HepG2 (cell line): ENCODE results near the gene LYSET. TPM values are rescaled to one million over a fixed set of nuclear protein-coding genes. Genes with fewer than 3 reads are reported as not detected.

Source experiments
- BRF2 ChIP-seq: sonication (generic); formaldehyde crosslinking; IDR thresholded peaks from 2 replicates; pipeline ENCODE4 v1.8.1; 2022; ENCODE audit warnings: mild to moderate bottlenecking, missing genetic modification reagents
- CBFB ChIP-seq: sonication (generic); formaldehyde crosslinking; IDR thresholded peaks from 2 replicates; pipeline ENCODE4 v1.4.0; 2020; ENCODE audit warnings: missing genetic modification reagents
- ETV5 ChIP-seq: IDR thresholded peaks from 2 replicates; pipeline ENCODE4 v1.6.1; 2018; ENCODE audit warnings: missing biosample characterization, missing genetic modification reagents, inconsistent platforms, borderline replicate concordance
- HDAC2 ChIP-seq: sonication (generic); formaldehyde crosslinking; IDR thresholded peaks from 2 replicates; pipeline ENCODE4 v1.4.0; 2020; ENCODE audit warnings: missing genetic modification reagents
- KDM5A ChIP-seq: fragments of 200-600 bp; sonication (generic); IDR thresholded peaks from 2 replicates; pipeline ENCODE4 v1.7.0; 2018; ENCODE audit warnings: antibody characterized with exemption, mild to moderate bottlenecking, low read length, borderline replicate concordance
- MTA3 ChIP-seq: sonication (generic); formaldehyde crosslinking; IDR thresholded peaks from 2 replicates; pipeline ENCODE4 v1.4.0; 2020; ENCODE audit warnings: missing genetic modification reagents
- MTF1 ChIP-seq: sonication (generic); formaldehyde crosslinking; IDR thresholded peaks from 2 replicates; pipeline ENCODE4 v1.5.0; 2020; ENCODE audit warnings: missing genetic modification reagents
- MTF2 ChIP-seq: sonication (generic); formaldehyde crosslinking; IDR thresholded peaks from 2 replicates; pipeline ENCODE4 v1.5.0; 2020; ENCODE audit warnings: missing genetic modification reagents, borderline replicate concordance
- NCOA1 ChIP-seq: sonication (generic); formaldehyde crosslinking; IDR thresholded peaks from 2 replicates; pipeline ENCODE4 v1.9.0; 2021; ENCODE audit warnings: missing genetic modification reagents
- RBAK ChIP-seq: sonication (generic); formaldehyde crosslinking; IDR thresholded peaks from 2 replicates; pipeline ENCODE4 v1.5.1; 2020; ENCODE audit warnings: mild to moderate bottlenecking, missing genetic modification reagents
- RFX1 ChIP-seq: fragments of 450-650 bp; IDR thresholded peaks from 2 replicates; pipeline ENCODE4 v1.6.1; 2017
- ZNF34 ChIP-seq: sonication (generic); formaldehyde crosslinking; IDR thresholded peaks from 2 replicates; pipeline ENCODE4 v1.4.0; 2020; ENCODE audit warnings: mild to moderate bottlenecking, missing genetic modification reagents, borderline replicate concordance
- ZNF367 ChIP-seq: sonication (generic); formaldehyde crosslinking; IDR thresholded peaks from 2 replicates; pipeline ENCODE4 v1.4.0; 2020; ENCODE audit warnings: missing genetic modification reagents, borderline replicate concordance
- ZNF441 ChIP-seq: sonication (generic); formaldehyde crosslinking; IDR thresholded peaks from 2 replicates; pipeline ENCODE4 v1.7.0; 2021; ENCODE audit warnings: missing genetic modification reagents, borderline replicate concordance
- ZNF543 ChIP-seq: sonication (generic); formaldehyde crosslinking; IDR thresholded peaks from 2 replicates; pipeline ENCODE4 v1.4.0; 2020; ENCODE audit warnings: mild to moderate bottlenecking, missing genetic modification reagents
- ZNF713 ChIP-seq: sonication (generic); formaldehyde crosslinking; IDR thresholded peaks from 2 replicates; pipeline ENCODE4 v1.4.0; 2020; ENCODE audit warnings: mild to moderate bottlenecking, missing genetic modification reagents
- ZNF720 ChIP-seq: sonication (generic); formaldehyde crosslinking; IDR thresholded peaks from 2 replicates; pipeline ENCODE4 v1.4.0; 2020; ENCODE audit warnings: missing genetic modification reagents
- polyA plus RNA-seq, 8 experiments: library from polyadenylated mRNA; depleted of rRNA in 3 of 8; stranded (reverse) in 7 of 8; unstranded in 1 of 8; fragments of >200 nt; fragmentation: Illumina TruSeq in 4 of 8; extraction: Trizol in 4 of 8; gene quantifications; 2 replicates each; pipeline versions ENCODE4 v1.2.1 to v1.2.3, GENCODE V29; 2011 to 2016; ENCODE audit warnings: low read depth in 4 of 8, missing spikeins in 1 of 8, mixed read lengths in 1 of 8; ENCODE audit not compliant: insufficient read depth in 1 of 8
- total RNA-seq, 5 experiments: library from RNA; depleted of rRNA; stranded (reverse); fragments of >200 nt; fragmentation: Illumina TruSeq; extraction: Trizol; gene quantifications; 2 replicates each; pipeline ENCODE4 v1.2.3, GENCODE V29; 2016; ENCODE audit warnings: low read depth in 1 of 5
- TF ChIP-seq, protein P1 (sequence below): sonication (generic); formaldehyde crosslinking; IDR thresholded peaks from 2 replicates; pipeline ENCODE4 v1.4.0; 2020; ENCODE audit warnings: missing genetic modification reagents, borderline replicate concordance
- TF ChIP-seq, protein P2 (sequence below): sonication (generic); formaldehyde crosslinking; IDR thresholded peaks from 2 replicates; pipeline ENCODE4 v1.4.0; 2020; ENCODE audit warnings: missing genetic modification reagents
- TF ChIP-seq, protein P3 (sequence below): fragments of 450-650 bp; IDR thresholded peaks from 2 replicates; pipeline ENCODE4 v1.6.1; 2017
- TF ChIP-seq, protein P4 (sequence below): sonication (generic); formaldehyde crosslinking; IDR thresholded peaks from 2 replicates; pipeline ENCODE4 v1.4.0; 2020; ENCODE audit warnings: mild to moderate bottlenecking, low read depth, missing genetic modification reagents

Gene LYSET
- total and polyA plus RNA-seq, 2 of the 13 experiments (the other 11 are each of a cell fraction or from before 2014, with no cell fraction given), result 19.1 to 36.6 TPM

DNA sequence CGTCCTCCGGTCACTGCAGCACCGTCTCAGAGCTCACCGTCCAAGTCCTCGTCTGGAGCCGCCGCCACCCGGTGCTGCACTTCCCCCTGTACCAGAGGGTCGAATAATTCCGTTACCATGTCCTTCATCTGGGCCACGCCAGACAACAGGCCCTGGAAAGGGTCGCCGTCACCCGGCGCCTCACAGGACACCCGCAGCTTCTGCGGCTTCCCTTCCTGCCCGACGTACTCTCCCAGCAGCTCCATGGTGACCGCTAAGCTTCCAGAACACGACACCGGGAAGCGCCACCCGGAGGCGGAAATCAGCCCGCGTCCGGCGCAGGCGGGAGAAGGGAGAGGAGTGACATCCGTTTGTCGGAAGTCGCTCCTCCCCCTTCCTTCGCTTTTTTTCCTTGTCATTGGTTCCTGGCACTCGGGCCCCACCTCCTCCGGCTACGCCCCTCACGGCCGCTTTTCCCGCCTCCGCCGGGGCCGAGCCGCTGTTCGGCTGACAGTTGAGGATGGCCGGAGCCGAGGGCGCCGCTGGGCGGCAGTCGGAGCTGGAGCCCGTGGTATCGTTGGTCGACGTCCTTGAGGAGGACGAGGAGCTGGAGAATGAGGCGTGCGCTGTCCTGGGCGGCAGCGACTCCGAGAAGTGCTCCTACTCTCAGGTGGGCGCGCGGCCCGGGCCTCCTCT, 21.8 kb downstream of the LYSET start, which contains the start of the genes GON7 and UBR7 (continued):
- TF ChIP-seq, protein P1, sequence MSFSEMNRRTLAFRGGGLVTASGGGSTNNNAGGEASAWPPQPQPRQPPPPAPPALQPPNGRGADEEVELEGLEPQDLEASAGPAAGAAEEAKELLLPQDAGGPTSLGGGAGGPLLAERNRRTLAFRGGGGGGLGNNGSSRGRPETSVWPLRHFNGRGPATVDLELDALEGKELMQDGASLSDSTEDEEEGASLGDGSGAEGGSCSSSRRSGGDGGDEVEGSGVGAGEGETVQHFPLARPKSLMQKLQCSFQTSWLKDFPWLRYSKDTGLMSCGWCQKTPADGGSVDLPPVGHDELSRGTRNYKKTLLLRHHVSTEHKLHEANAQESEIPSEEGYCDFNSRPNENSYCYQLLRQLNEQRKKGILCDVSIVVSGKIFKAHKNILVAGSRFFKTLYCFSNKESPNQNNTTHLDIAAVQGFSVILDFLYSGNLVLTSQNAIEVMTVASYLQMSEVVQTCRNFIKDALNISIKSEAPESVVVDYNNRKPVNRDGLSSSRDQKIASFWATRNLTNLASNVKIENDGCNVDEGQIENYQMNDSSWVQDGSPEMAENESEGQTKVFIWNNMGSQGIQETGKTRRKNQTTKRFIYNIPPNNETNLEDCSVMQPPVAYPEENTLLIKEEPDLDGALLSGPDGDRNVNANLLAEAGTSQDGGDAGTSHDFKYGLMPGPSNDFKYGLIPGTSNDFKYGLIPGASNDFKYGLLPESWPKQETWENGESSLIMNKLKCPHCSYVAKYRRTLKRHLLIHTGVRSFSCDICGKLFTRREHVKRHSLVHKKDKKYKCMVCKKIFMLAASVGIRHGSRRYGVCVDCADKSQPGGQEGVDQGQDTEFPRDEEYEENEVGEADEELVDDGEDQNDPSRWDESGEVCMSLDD (CRISPR knock-in tag), result 0 out of 2 replicates have a peak, but pooled peaks have one; percentile 28
- TF ChIP-seq, protein P2, sequence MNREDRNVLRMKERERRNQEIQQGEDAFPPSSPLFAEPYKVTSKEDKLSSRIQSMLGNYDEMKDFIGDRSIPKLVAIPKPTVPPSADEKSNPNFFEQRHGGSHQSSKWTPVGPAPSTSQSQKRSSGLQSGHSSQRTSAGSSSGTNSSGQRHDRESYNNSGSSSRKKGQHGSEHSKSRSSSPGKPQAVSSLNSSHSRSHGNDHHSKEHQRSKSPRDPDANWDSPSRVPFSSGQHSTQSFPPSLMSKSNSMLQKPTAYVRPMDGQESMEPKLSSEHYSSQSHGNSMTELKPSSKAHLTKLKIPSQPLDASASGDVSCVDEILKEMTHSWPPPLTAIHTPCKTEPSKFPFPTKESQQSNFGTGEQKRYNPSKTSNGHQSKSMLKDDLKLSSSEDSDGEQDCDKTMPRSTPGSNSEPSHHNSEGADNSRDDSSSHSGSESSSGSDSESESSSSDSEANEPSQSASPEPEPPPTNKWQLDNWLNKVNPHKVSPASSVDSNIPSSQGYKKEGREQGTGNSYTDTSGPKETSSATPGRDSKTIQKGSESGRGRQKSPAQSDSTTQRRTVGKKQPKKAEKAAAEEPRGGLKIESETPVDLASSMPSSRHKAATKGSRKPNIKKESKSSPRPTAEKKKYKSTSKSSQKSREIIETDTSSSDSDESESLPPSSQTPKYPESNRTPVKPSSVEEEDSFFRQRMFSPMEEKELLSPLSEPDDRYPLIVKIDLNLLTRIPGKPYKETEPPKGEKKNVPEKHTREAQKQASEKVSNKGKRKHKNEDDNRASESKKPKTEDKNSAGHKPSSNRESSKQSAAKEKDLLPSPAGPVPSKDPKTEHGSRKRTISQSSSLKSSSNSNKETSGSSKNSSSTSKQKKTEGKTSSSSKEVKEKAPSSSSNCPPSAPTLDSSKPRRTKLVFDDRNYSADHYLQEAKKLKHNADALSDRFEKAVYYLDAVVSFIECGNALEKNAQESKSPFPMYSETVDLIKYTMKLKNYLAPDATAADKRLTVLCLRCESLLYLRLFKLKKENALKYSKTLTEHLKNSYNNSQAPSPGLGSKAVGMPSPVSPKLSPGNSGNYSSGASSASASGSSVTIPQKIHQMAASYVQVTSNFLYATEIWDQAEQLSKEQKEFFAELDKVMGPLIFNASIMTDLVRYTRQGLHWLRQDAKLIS, result no peak
- TF ChIP-seq NCOA1 (CRISPR knock-in tag) (no peak), ETV5 (CRISPR knock-in tag) (peak; percentile 91), ZNF441 (CRISPR knock-in tag) (peak; percentile 22; the same call in 1 of the 2 replicates), RBAK (CRISPR knock-in tag) (no peak), ZNF367 (CRISPR knock-in tag) (no peak), ZNF34 (no peak), KDM5A (no peak; the same call in 1 of the 2 replicates), MTA3 (CRISPR knock-in tag) (no peak), HDAC2 (peak; percentile 70), ZNF713 (no peak), ZNF543 (peak; percentile 71; the same call in 1 of the 2 replicates), CBFB (peak; percentile 87), MTF2 (CRISPR knock-in tag) (no peak), RFX1 (peak; percentile 70; the same call in 1 of the 2 replicates), BRF2 (CRISPR knock-in tag) (0 out of 2 replicates have a peak, but pooled peaks have one; percentile 44), ZNF720 (CRISPR knock-in tag) (no peak), MTF1 (no peak)
- TF ChIP-seq, protein P3, sequence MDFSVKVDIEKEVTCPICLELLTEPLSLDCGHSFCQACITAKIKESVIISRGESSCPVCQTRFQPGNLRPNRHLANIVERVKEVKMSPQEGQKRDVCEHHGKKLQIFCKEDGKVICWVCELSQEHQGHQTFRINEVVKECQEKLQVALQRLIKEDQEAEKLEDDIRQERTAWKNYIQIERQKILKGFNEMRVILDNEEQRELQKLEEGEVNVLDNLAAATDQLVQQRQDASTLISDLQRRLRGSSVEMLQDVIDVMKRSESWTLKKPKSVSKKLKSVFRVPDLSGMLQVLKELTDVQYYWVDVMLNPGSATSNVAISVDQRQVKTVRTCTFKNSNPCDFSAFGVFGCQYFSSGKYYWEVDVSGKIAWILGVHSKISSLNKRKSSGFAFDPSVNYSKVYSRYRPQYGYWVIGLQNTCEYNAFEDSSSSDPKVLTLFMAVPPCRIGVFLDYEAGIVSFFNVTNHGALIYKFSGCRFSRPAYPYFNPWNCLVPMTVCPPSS, result no peak
- TF ChIP-seq, protein P4, sequence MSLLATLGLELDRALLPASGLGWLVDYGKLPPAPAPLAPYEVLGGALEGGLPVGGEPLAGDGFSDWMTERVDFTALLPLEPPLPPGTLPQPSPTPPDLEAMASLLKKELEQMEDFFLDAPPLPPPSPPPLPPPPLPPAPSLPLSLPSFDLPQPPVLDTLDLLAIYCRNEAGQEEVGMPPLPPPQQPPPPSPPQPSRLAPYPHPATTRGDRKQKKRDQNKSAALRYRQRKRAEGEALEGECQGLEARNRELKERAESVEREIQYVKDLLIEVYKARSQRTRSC (CRISPR knock-in tag), result no peak
